Activated T-cell treated with anti-CD3 and anti-CD28 coated beads, Interleukin-2, amount 50 U/mL, for 72 hours (primary cell): ENCODE results near the gene PDZD2. TPM values are rescaled to one million over a fixed set of nuclear protein-coding genes. Genes with fewer than 3 reads are reported as not detected.
"Not testable (repeated sequence)": the region's sequence is repeated elsewhere in the genome, so short reads cannot be mapped to it uniquely, and the experiment has no call there.

ENCODE experiments used
- ATAC-seq, 2 donors: fragments of 150-1000 bp; cut with Tn5 transposase; replicated peaks in 1 of 2; 2 replicates each; pipeline ENCODE4 v1.10.0; 2021; ENCODE audit warnings: moderate library complexity in 2 of 2, mild to moderate bottlenecking in 1 of 2
- DNase-seq, 2 donors: peaks; one replicate each; pipeline ENCODE4 v3.0.0; 2021 to 2022; ENCODE audit warnings: mixed read lengths in 1 of 2
- H3K27ac Mint-ChIP-seq: one replicate; pipeline ENCODE4 v1.8.0; 2022; ENCODE audit warnings: mild to moderate bottlenecking, moderate library complexity, mixed read lengths
- H3K27me3 Mint-ChIP-seq: one replicate; pipeline ENCODE4 v1.8.0; 2022; ENCODE audit warnings: low read depth, mixed read lengths
- H3K36me3 Mint-ChIP-seq, 2 donors: one replicate each; pipeline ENCODE4 v1.8.0; 2022; ENCODE audit warnings: mixed read lengths in 2 of 2, mild to moderate bottlenecking in 1 of 2; ENCODE audit not compliant: insufficient read depth in 2 of 2
- H3K4me1 Mint-ChIP-seq: one replicate; pipeline ENCODE4 v1.8.0; 2022; ENCODE audit warnings: low read depth, mixed read lengths
- H3K4me3 Mint-ChIP-seq, 2 donors: one replicate each; pipeline ENCODE4 v1.8.0; 2022; ENCODE audit warnings: mild to moderate bottlenecking in 2 of 2, mixed read lengths in 2 of 2, moderate library complexity in 2 of 2
- H3K9me3 Mint-ChIP-seq, 2 donors: one replicate each; pipeline ENCODE4 v1.8.0; 2022; ENCODE audit warnings: mixed read lengths in 2 of 2
- total RNA-seq, 2 donors: library from RNA; stranded (reverse); gene quantifications; one replicate each; pipeline ENCODE4 v1.2.3, GENCODE V29; 2022

PDZD2 gene
- total RNA-seq, 2 donors from 2014 or later: 0.02 TPM; not detected in 1

GRCh38 chr5:31776294-31776693 is 137.4 kb downstream of the PDZD2 start:
- ATAC-seq, H3K4me3 Mint-ChIP-seq, H3K27me3 Mint-ChIP-seq, H3K27ac Mint-ChIP-seq, H3K9me3 Mint-ChIP-seq, H3K4me1 Mint-ChIP-seq, H3K36me3 Mint-ChIP-seq, DNase-seq: not testable (repeated sequence)

- DNase-seq (no peak), ATAC-seq (no peak)
- no peaks in the 10 kb centered on the region for H3K9me3 Mint-ChIP-seq
- no peak overlapping the region for H3K4me3 Mint-ChIP-seq
- H3K36me3 Mint-ChIP-seq: no peaks in the 10 kb centered on the region
- H3K27ac Mint-ChIP-seq: no peak overlapping the region
- H3K4me1 Mint-ChIP-seq: no peaks in the 10 kb centered on the region
- H3K27me3 Mint-ChIP-seq: no peaks in the 10 kb centered on the region
These were observed 138.2 kb downstream of the PDZD2 start for GRCh38 chr5:31776976-31777651.

DNA sequence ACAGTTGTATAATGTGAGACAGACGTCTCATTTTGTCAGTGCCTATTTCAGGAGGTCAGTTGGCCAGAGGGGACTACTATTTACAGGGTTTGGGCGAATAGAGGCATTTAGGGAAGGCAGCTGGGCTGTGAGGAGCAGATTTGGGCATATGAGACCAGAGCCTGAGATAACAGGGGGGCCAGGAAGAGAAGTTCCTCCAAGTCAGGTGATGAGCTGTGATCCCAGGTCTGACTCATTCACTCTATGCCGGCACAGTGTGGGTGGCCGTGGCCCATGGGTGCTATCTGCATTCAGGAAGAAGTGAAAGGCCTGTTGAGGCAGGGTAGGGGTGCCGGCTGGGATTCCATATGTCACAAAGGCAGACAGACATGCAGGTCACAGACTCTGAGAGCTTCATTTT is 142.8 kb downstream of the PDZD2 start:
- no peak for DNase-seq
- no peaks in the 10 kb centered on the region for H3K9me3 Mint-ChIP-seq
- H3K4me3 Mint-ChIP-seq: no peak overlapping the region
- H3K4me1 Mint-ChIP-seq: no peaks in the 10 kb centered on the region
- H3K36me3 Mint-ChIP-seq: no peaks in the 10 kb centered on the region
- no peak overlapping the region for H3K27ac Mint-ChIP-seq
- ATAC-seq: no peak
- H3K27me3 Mint-ChIP-seq: no peaks in the 10 kb centered on the region

- H3K27ac Mint-ChIP-seq: no peak overlapping the region
- H3K4me3 Mint-ChIP-seq: no peak overlapping the region
- DNase-seq (no peak), ATAC-seq (no peak)
- no peaks in the 10 kb centered on the region for H3K4me1 Mint-ChIP-seq
- H3K36me3 Mint-ChIP-seq: no peaks in the 10 kb centered on the region
- no peaks in the 10 kb centered on the region for H3K9me3 Mint-ChIP-seq
- H3K27me3 Mint-ChIP-seq: no peaks in the 10 kb centered on the region
These were observed 144.2 kb downstream of the PDZD2 start for GRCh38 chr5:31783086-31783645.

DNA sequence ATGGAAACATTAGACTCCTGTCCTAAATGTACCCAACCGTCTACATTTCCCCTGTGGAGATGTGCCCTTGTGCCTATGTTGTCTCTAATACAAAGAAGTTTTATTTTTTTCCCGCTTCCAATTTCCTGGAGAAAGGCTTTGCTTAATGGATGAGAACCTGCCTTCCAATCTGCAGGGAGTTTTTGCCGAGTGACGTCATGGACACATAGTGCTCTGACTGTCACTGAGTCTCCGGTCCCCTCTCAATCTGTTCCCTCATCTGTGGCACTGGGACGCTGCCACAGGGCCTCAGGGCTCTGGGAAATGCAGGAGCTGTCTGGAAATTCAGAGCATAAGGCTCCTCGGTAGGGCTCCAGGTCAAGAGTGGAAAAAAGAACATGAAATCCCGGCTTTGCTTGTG is 144.8 kb downstream of the PDZD2 start:
- Mint-ChIP-seq H3K27me3 (no peaks in the 10 kb centered on the region), H3K36me3 (no peaks in the 10 kb centered on the region), H3K27ac (no peak overlapping the region), H3K9me3 (no peaks in the 10 kb centered on the region), H3K4me1 (no peaks in the 10 kb centered on the region), H3K4me3 (no peak overlapping the region)
- ATAC-seq: no peak
- DNase-seq: no peak

- Mint-ChIP-seq H3K4me1 (no peaks in the 10 kb centered on the region), H3K9me3 (no peaks in the 10 kb centered on the region), H3K4me3 (no peak overlapping the region), H3K27ac (no peak overlapping the region), H3K36me3 (no peaks in the 10 kb centered on the region), H3K27me3 (no peaks in the 10 kb centered on the region)
- no peak for ATAC-seq
- no peak for DNase-seq
These were observed 147.2 kb downstream of the PDZD2 start for GRCh38 chr5:31786090-31786631.

GRCh38 chr5:31794009-31794408 is 155.1 kb downstream of the PDZD2 start:
- H3K36me3 Mint-ChIP-seq: no peaks in the 10 kb centered on the region
- ATAC-seq (no peak), DNase-seq (no peak)
- no peak overlapping the region for H3K4me3 Mint-ChIP-seq
- H3K9me3 Mint-ChIP-seq: no peaks in the 10 kb centered on the region
- no peak overlapping the region for H3K27ac Mint-ChIP-seq
- no peaks in the 10 kb centered on the region for H3K27me3 Mint-ChIP-seq
- no peaks in the 10 kb centered on the region for H3K4me1 Mint-ChIP-seq

- no peaks in the 10 kb centered on the region for H3K27me3 Mint-ChIP-seq
- ATAC-seq: no peak
- no peak overlapping the region for H3K4me3 Mint-ChIP-seq
- no peaks in the 10 kb centered on the region for H3K9me3 Mint-ChIP-seq
- H3K4me1 Mint-ChIP-seq: no peaks in the 10 kb centered on the region
- no peak for DNase-seq
- H3K27ac Mint-ChIP-seq: no peak overlapping the region
- H3K36me3 Mint-ChIP-seq: no peaks in the 10 kb centered on the region
These were observed 159.2 kb downstream of the PDZD2 start for GRCh38 chr5:31798168-31798567.

- no peaks in the 10 kb centered on the region for H3K27me3 Mint-ChIP-seq
- no peak overlapping the region for H3K27ac Mint-ChIP-seq
- H3K36me3 Mint-ChIP-seq: no peaks in the 10 kb centered on the region
- no peaks in the 10 kb centered on the region for H3K9me3 Mint-ChIP-seq
- no peak overlapping the region for H3K4me3 Mint-ChIP-seq
- ATAC-seq (no peak), DNase-seq (no peak)
- no peaks in the 10 kb centered on the region for H3K4me1 Mint-ChIP-seq
These were observed 161.4 kb downstream of the PDZD2 start for GRCh38 chr5:31800351-31800750.

GRCh38 chr5:31805785-31806400 is 167.0 kb downstream of the PDZD2 start:
- DNase-seq: no peak
- H3K9me3 Mint-ChIP-seq: no peaks in the 10 kb centered on the region
- H3K4me1 Mint-ChIP-seq: no peaks in the 10 kb centered on the region
- no peak overlapping the region for H3K4me3 Mint-ChIP-seq
- no peaks in the 10 kb centered on the region for H3K27me3 Mint-ChIP-seq
- no peaks in the 10 kb centered on the region for H3K36me3 Mint-ChIP-seq
- no peak for ATAC-seq
- H3K27ac Mint-ChIP-seq: no peak overlapping the region

DNA sequence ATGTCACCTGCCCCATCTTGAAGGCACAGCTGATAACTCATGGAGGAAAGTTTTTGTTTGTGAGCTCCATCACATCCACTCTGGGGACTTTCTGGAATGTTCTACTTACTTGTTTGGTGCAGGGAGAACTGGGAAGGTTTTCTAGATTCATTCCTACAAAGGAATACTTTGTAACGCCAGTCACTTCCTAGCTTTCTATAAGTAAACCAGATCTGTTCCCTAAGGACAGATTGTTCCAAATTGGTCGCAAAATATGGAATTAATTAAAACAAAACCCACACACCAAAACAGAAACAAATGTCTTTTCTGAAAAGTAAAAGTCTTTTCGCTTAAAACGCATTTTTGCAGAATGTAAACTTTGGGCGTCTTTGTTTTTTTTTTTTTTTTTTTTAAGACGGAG is 167.6 kb downstream of the PDZD2 start:
- no peak for ATAC-seq
- H3K9me3 Mint-ChIP-seq: no peaks in the 10 kb centered on the region
- no peak for DNase-seq
- H3K36me3 Mint-ChIP-seq: no peaks in the 10 kb centered on the region
- H3K27me3 Mint-ChIP-seq: no peaks in the 10 kb centered on the region
- no peak overlapping the region for H3K27ac Mint-ChIP-seq
- H3K4me1 Mint-ChIP-seq: no peaks in the 10 kb centered on the region
- H3K4me3 Mint-ChIP-seq: no peak overlapping the region

DNA sequence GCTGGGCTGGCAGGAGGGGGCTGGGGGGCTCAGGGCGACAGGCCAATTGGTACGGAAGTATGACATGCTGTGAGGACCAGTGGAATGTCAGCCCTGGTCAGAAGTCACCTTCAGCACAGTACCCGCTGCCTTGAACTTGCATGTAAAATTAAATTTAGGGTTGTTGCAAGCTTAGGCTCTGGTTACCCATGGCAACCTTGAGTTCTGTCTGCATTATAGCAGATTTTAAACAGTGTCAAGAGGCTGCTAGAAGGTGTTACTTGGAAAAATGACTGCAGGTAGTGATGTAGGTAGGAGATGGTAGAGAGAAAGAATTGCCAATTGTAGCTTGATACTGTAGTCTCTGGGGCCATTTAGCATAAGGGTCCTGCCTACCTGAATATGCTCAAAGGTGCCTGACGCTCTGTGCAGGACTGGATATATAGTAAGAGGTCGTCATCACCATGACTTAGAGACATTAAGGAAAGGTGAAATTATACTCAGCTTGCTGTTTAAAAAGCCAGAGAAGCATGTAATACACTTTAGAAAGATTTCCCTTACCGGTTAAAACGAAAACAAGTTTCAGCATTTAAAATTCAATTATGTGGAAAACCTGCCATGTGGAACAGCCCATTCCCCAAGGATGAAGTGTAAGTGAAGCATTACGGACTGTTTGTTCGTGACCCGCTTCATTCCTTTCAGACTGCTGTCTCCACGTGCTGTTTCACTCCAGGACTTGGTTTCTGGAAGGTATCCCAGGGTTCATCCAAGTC is 169.0 kb downstream of the PDZD2 start:
- H3K27me3 Mint-ChIP-seq: no peaks in the 10 kb centered on the region
- H3K27ac Mint-ChIP-seq: no peak overlapping the region
- H3K4me1 Mint-ChIP-seq: no peaks in the 10 kb centered on the region
- no peak for DNase-seq
- no peak for ATAC-seq
- H3K4me3 Mint-ChIP-seq: no peak overlapping the region
- no peaks in the 10 kb centered on the region for H3K36me3 Mint-ChIP-seq
- H3K9me3 Mint-ChIP-seq: no peaks in the 10 kb centered on the region
